ENCODE results near the gene MSRB1. TPM values are rescaled to one million over a fixed set of nuclear protein-coding genes. Genes with fewer than 3 reads are reported as not detected.

The MSRB1 gene
- total RNA-seq, 4 donors from 2014 or later = 5.0 to 43.7 (median 12.4) TPM

GRCh38 chr16:1985466-1986150, 42.6 kb upstream of the MSRB1 start:
- peaks cover 10 to 25% of the 10 kb centered on the region in 2 donors for H3K4me1 ChIP-seq
- TF ChIP-seq CTCF (IDR thresholded peaks at IDR 0.05) (no peak), POLR2A (IDR thresholded peaks at IDR 0.05) (no peak)
- H3K27me3 ChIP-seq = peaks cover 5% of the 10 kb centered on the region
- H3K9me3 ChIP-seq = no peaks in the 10 kb centered on the region
- DNase-seq = no peak
- H3K27ac ChIP-seq = no peak overlapping the region
- no peak overlapping the region for H3K4me3 ChIP-seq (replicated peaks in 1 of 3)
- 98% methylated on average over 9 of the region's 14 CpGs for WGBS, 2 donors
- intact Hi-C loops (cut with DNase I) = no loop called here
- H3K36me3 ChIP-seq = peaks cover 10 to 13% of the 10 kb centered on the region in 2 donors

GRCh38 chr16:1984347-1985225, 41.6 kb upstream of the MSRB1 start:
- peak in 1 of 2 donors; percentile 36 for DNase-seq
- intact Hi-C loops (cut with DNase I) = no loop called here
- Histone ChIP-seq H3K9me3 (no peaks in the 10 kb centered on the region), H3K27ac (peak overlapping the region in 2 of 3 donors; percentile 57 to 62), H3K27me3 (no peaks in the 10 kb centered on the region), H3K4me3 (replicated peaks in 1 of 3) (peak overlapping the region; percentile 46 to 85 (median 51)), H3K36me3 (peaks cover 10 to 13% of the 10 kb centered on the region in 2 donors), H3K4me1 (peaks cover 5 to 19% of the 10 kb centered on the region in 2 donors)
- 20 to 28% methylated on average over 26 to 34 of the region's 58 CpGs for WGBS, 2 donors
- TF ChIP-seq POLR2A (IDR thresholded peaks at IDR 0.05) = no peak
- TF ChIP-seq CTCF (IDR thresholded peaks at IDR 0.05) = no peak

GRCh38 chr16:1983544-1984346, 40.7 kb upstream of the MSRB1 start, which contains the start of gene GFER:
Gene GFER (plus strand): TSS chr16:1984193. CDS start chr16:1984219, 26 bp downstream.
- H3K4me3 ChIP-seq (replicated peaks in 1 of 3) = peak within 1 kb of the TSS; percentile 46 to 85 (median 51)
- no peaks in the 10 kb centered on the region for H3K9me3 ChIP-seq
- WGBS, 2 donors = no CpG with 5 or more reads among the region's 109 CpGs
- intact Hi-C loops (cut with DNase I) = no loop called here
- TF ChIP-seq CTCF (IDR thresholded peaks at IDR 0.05) (peak in 3 of 6 experiments; percentile 17 to 42 (median 32)), POLR2A (IDR thresholded peaks at IDR 0.05) (peak in 1 of 2 donors; percentile 54)
- peak; percentile 86 to 87 for DNase-seq
- peak within 1 kb of the TSS in 2 of 3 donors; percentile 57 to 62 for H3K27ac ChIP-seq
- peaks cover 5 to 24% of the 10 kb centered on the region in 2 donors for H3K4me1 ChIP-seq
- H3K36me3 ChIP-seq = peaks cover 12 to 13% of the 10 kb centered on the region in 2 donors
- peaks cover 7% of the 10 kb centered on the region for H3K27me3 ChIP-seq

- peak overlapping the region in 1 of 3 donors; percentile 85 for H3K4me3 ChIP-seq (replicated peaks in 1 of 3)
- no peak for TF ChIP-seq POLR2A (IDR thresholded peaks at IDR 0.05)
- TF ChIP-seq CTCF (IDR thresholded peaks at IDR 0.05) = no peak
- peaks cover 13% of the 10 kb centered on the region for H3K27me3 ChIP-seq
- peaks cover 19% of the 10 kb centered on the region in 2 donors for H3K36me3 ChIP-seq
- WGBS, 2 donors = 27 to 29% methylated on average over 17 of the region's 19 CpGs
- intact Hi-C loops (cut with DNase I) = no loop called here
- H3K27ac ChIP-seq = peak overlapping the region in 1 of 3 donors; percentile 49
- H3K9me3 ChIP-seq = no peaks in the 10 kb centered on the region
- peaks cover 5 to 24% of the 10 kb centered on the region in 2 donors for H3K4me1 ChIP-seq
- DNase-seq = no peak
Observed at GRCh38 chr16:1982991-1983543, 40.1 kb upstream of the MSRB1 start.
